OCI-LY3 (cell line): Measurements from ENCODE around the gene UBE3B.

ENCODE experiments used
- EZH2phosphoT487 ChIP-seq: fragments of 200-600 bp; shearing (Covaris generic); IDR thresholded peaks from 2 replicates; pipeline ENCODE4 v1.6.1; 2018; ENCODE audit warnings: antibody characterized with exemption, mixed run types, low read depth
- TF ChIP-seq, protein P1 (sequence below): fragments of 200-600, 300-600 bp; sonication (generic); IDR thresholded peaks from 2 replicates; pipeline ENCODE4 v1.5.1; 2014; ENCODE audit warnings: antibody characterized with exemption, low read length, low read depth

DNA sequence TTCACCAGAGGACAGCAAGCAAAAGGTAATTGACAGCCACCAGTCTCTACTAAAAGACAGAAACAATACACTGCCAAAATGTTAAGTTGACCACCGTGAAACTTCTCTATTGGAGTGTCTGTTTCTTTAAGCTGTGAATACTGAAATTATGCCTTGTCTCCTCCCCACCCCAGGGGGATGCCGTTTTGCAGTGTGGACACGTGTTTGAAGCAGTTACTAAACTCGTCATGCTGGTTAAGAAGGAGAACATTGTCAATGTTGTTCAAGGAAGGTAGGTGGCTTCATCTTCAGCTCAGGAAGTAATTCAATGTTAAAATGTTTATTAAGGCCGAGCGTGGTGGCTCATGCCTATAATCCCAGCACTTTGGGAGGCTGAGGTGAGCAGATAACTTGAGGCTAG, 33.2 kb upstream of the UBE3B start:
- TF ChIP-seq, protein P1, sequence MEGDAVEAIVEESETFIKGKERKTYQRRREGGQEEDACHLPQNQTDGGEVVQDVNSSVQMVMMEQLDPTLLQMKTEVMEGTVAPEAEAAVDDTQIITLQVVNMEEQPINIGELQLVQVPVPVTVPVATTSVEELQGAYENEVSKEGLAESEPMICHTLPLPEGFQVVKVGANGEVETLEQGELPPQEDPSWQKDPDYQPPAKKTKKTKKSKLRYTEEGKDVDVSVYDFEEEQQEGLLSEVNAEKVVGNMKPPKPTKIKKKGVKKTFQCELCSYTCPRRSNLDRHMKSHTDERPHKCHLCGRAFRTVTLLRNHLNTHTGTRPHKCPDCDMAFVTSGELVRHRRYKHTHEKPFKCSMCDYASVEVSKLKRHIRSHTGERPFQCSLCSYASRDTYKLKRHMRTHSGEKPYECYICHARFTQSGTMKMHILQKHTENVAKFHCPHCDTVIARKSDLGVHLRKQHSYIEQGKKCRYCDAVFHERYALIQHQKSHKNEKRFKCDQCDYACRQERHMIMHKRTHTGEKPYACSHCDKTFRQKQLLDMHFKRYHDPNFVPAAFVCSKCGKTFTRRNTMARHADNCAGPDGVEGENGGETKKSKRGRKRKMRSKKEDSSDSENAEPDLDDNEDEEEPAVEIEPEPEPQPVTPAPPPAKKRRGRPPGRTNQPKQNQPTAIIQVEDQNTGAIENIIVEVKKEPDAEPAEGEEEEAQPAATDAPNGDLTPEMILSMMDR, result no peak
- no peak for TF ChIP-seq EZH2phosphoT487
